Measurements from ENCODE around the gene IGSF5. TPM values are rescaled to one million over a fixed set of nuclear protein-coding genes. Genes with fewer than 3 reads are reported as not detected.

Gene IGSF5
- total and polyA plus RNA-seq, 12 donors = 1.2 to 6.2 (median 4.4) TPM

GRCh38 chr21:39712976-39713375 is 32.0 kb upstream of the IGSF5 start:
- DNase-seq (no peak), ATAC-seq (no peak)
- intact Hi-C loops (cut with DNase I) = loop anchor here in 2 of 10 donors (5.0 kb wide), 2 partner anchors 186 to 191 kb away; no protein-coding TSS in a partner anchor
- H3K4me3 ChIP-seq = no peak overlapping the region
- 68 to 69% methylated on average over 3 of the region's 3 CpGs for WGBS, 2 donors
- no peak overlapping the region for H3K27ac ChIP-seq
- no peak for TF ChIP-seq CTCF (IDR thresholded peaks at IDR 0.05)
- peaks cover 0 to 10% (median 0%) of the 10 kb centered on the region in 7 donors for H3K27me3 ChIP-seq
- no peaks in the 10 kb centered on the region for H3K36me3 ChIP-seq
- H3K4me1 ChIP-seq = peaks cover 0 to 7% (median 0%) of the 10 kb centered on the region in 9 donors
- H3K9me3 ChIP-seq = no peaks in the 10 kb centered on the region

- ATAC-seq (peak in 2 of 8 donors; percentile 48 to 52), DNase-seq (peak in 1 of 2 donors; percentile 4)
- 34 to 41% methylated on average over 7 of the region's 7 CpGs for WGBS, 2 donors
- H3K4me1 ChIP-seq = peaks cover 0 to 7% (median 0%) of the 10 kb centered on the region in 9 donors
- H3K4me3 ChIP-seq = no peak overlapping the region
- H3K36me3 ChIP-seq = no peaks in the 10 kb centered on the region
- peaks cover 0 to 10% (median 0%) of the 10 kb centered on the region in 7 donors for H3K27me3 ChIP-seq
- no peaks in the 10 kb centered on the region for H3K9me3 ChIP-seq
- no peak for TF ChIP-seq CTCF (IDR thresholded peaks at IDR 0.05)
- intact Hi-C loops (cut with DNase I) = loop anchor here in 5 of 10 donors (2.0 to 5.0 kb wide), 3 partner anchors 187 to 195 kb away; no protein-coding TSS in a partner anchor
- no peak overlapping the region for H3K27ac ChIP-seq
Measured at GRCh38 chr21:39713905-39714304, 31.1 kb upstream of the IGSF5 start.

GRCh38 chr21:39714331-39714730 is 30.7 kb upstream of the IGSF5 start:
- Histone ChIP-seq H3K9me3 (no peaks in the 10 kb centered on the region), H3K27ac (no peak overlapping the region), H3K36me3 (no peaks in the 10 kb centered on the region), H3K27me3 (peaks cover 0 to 10% (median 2%) of the 10 kb centered on the region in 7 donors), H3K4me1 (peaks cover 0 to 7% (median 0%) of the 10 kb centered on the region in 9 donors), H3K4me3 (no peak overlapping the region)
- intact Hi-C loops (cut with DNase I) = loop anchor here in 5 of 10 donors (2.0 to 5.0 kb wide), 3 partner anchors 187 to 196 kb away; no protein-coding TSS in a partner anchor
- no peak for DNase-seq
- 83% methylated on average over 1 of the region's 1 CpG for WGBS, 2 donors
- no peak for TF ChIP-seq CTCF (IDR thresholded peaks at IDR 0.05)
- no peak for ATAC-seq

- Histone ChIP-seq H3K4me3 (no peak overlapping the region), H3K9me3 (no peaks in the 10 kb centered on the region), H3K36me3 (no peaks in the 10 kb centered on the region), H3K27me3 (peaks cover 0 to 7% (median 2%) of the 10 kb centered on the region in 7 donors), H3K4me1 (peaks cover 0 to 12% (median 0%) of the 10 kb centered on the region in 9 donors), H3K27ac (no peak overlapping the region)
- intact Hi-C loops (cut with DNase I) = loop anchor here in 7 of 10 donors (1.0 to 2.0 kb wide), 3 partner anchors 191 to 198 kb away; no protein-coding TSS in a partner anchor
- peak; percentile 16 to 52 for DNase-seq
- WGBS, 2 donors = 31 to 34% methylated on average over 10 of the region's 10 CpGs
- peak; percentile 52 to 83 (median 67) for TF ChIP-seq CTCF (IDR thresholded peaks at IDR 0.05)
- peak in 1 of 8 donors; percentile 22 for ATAC-seq
Measured at GRCh38 chr21:39715804-39716397, 29.1 kb upstream of the IGSF5 start.
